ENCODE results near the gene GALM. TPM values are rescaled to one million over a fixed set of nuclear protein-coding genes. Genes with fewer than 3 reads are reported as not detected.

Gene GALM
- total RNA-seq, 1 donor from 2014 or later: 1.0 TPM

DNA sequence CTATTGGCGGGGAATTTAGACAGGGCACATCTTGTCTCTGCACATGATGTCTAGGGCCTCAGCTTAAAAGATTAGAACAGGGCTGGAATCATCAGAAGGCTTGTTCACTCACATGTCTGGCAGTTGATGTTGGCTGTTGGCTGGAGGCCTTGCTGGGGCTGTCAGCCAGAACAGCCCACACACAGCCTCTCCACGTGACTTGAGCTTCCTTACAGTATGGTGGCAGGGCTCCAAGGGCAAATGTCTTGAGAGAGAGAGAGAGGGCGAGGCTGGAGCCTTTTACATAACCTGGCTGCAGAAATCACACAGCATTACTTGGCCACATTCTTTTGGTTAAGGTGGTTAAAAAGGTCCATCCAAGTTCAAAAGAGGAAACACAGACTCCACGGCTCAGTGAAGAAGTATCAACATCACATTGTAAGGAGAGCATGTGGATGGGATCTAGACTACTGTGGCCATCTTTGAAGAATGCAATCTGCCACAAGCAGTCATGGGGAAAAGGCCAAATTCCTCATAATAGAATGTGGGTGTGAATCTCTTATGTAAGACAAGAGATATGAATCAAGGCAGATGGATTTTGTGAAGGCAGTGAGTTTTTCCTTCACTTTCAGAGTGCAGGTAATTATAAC is 54.8 kb downstream of the GALM start:
- Mint-ChIP-seq H3K27ac (ENCODE audit: unreplicated experiment) (no peak overlapping the region), H3K4me3 (ENCODE audit: unreplicated experiment) (no peak overlapping the region), H3K9me3 (ENCODE audit: unreplicated experiment) (no peaks in the 10 kb centered on the region), H3K4me1 (ENCODE audit: low read depth, unreplicated experiment) (peaks cover 2% of the 10 kb centered on the region), H3K36me3 (ENCODE audit: unreplicated experiment) (no peaks in the 10 kb centered on the region), H3K27me3 (ENCODE audit: unreplicated experiment) (no peaks in the 10 kb centered on the region)
- DNase-seq: no peak
- no peak for TF ChIP-seq CTCF (IDR thresholded peaks at IDR 0.05; ENCODE audit: partially characterized antibody, unreplicated experiment)

DNA sequence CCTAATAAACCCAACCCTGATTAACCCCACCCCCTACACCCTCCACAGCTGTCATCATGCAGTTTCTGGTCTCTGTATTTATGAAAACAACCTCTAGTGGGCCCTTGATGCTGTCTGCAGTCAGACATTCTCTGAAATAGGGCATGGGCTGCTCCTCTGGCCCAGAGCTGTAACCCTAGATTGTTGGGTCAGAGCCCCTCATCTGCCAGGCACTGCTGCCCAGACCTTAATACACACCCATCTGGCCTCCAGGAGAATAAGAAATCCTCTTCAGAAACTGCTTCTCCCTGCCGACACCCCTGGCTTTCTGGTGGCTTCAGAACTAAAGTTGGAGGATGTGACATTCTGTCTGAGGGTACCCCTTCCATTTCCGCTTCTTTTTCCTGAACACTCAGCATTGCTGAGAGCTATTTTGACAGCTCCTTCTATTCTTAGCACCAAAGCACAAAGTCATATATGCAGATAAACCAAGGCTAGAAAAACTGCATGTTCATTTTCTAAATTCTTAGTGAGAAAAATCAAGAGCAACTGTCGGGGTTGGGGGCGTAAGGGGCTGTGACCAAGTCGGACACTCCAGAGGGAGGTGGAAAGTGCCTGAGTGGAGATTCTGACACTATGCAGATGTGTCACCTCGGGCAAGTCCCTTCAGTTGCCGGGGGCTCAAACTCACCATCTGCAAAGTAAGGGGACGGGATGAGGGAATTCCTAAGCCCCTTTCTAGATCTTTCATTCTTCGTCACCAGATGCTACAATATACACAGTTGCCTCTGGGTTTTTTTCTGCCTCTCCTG is 56.6 kb downstream of the GALM start:
- no peaks in the 10 kb centered on the region for H3K27me3 Mint-ChIP-seq (ENCODE audit: unreplicated experiment)
- no peaks in the 10 kb centered on the region for H3K9me3 Mint-ChIP-seq (ENCODE audit: unreplicated experiment)
- H3K4me3 Mint-ChIP-seq (ENCODE audit: unreplicated experiment): no peak overlapping the region
- no peak overlapping the region for H3K27ac Mint-ChIP-seq (ENCODE audit: unreplicated experiment)
- no peak for TF ChIP-seq CTCF (IDR thresholded peaks at IDR 0.05; ENCODE audit: partially characterized antibody, unreplicated experiment)
- no peaks in the 10 kb centered on the region for H3K36me3 Mint-ChIP-seq (ENCODE audit: unreplicated experiment)
- DNase-seq: no peak
- H3K4me1 Mint-ChIP-seq (ENCODE audit: low read depth, unreplicated experiment): peaks cover 2% of the 10 kb centered on the region

DNA sequence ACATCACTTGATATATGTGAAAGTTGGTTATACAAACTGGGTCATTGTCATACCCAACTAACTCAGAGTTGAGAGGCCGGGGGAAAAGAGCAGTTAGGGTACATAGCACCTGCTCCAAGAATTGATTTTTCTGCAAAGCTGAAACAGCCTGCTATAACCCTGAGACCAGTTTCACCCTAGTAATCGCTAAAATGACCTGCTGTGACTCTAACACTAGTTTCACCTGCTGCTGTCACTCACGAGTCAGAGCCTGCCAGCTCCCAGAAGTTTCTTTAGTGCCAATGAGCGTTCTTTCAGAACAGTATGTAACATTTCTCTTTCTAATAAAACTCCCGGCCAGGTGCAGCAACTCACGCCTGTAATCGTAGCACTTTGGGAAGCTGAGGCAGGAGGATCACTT is 57.3 kb downstream of the GALM start:
- no peaks in the 10 kb centered on the region for H3K27me3 Mint-ChIP-seq (ENCODE audit: unreplicated experiment)
- no peak for DNase-seq
- H3K27ac Mint-ChIP-seq (ENCODE audit: unreplicated experiment): no peak overlapping the region
- H3K4me1 Mint-ChIP-seq (ENCODE audit: low read depth, unreplicated experiment): peaks cover 2% of the 10 kb centered on the region
- no peak for TF ChIP-seq CTCF (IDR thresholded peaks at IDR 0.05; ENCODE audit: partially characterized antibody, unreplicated experiment)
- no peaks in the 10 kb centered on the region for H3K9me3 Mint-ChIP-seq (ENCODE audit: unreplicated experiment)
- no peak overlapping the region for H3K4me3 Mint-ChIP-seq (ENCODE audit: unreplicated experiment)
- H3K36me3 Mint-ChIP-seq (ENCODE audit: unreplicated experiment): no peaks in the 10 kb centered on the region

GRCh38 chr2:38727661-38728060 is 61.7 kb downstream of the GALM start:
- DNase-seq: no peak

More at GRCh38 chr2:38727661-38728060, 61.7 kb downstream of the GALM start:
- Mint-ChIP-seq H3K36me3 (ENCODE audit: unreplicated experiment) (no peaks in the 10 kb centered on the region), H3K9me3 (ENCODE audit: unreplicated experiment) (peaks cover 2% of the 10 kb centered on the region), H3K27me3 (ENCODE audit: unreplicated experiment) (no peaks in the 10 kb centered on the region), H3K4me1 (ENCODE audit: low read depth, unreplicated experiment) (no peaks in the 10 kb centered on the region), H3K4me3 (ENCODE audit: unreplicated experiment) (no peak overlapping the region), H3K27ac (ENCODE audit: unreplicated experiment) (no peak overlapping the region)
- no peak for TF ChIP-seq CTCF (IDR thresholded peaks at IDR 0.05; ENCODE audit: partially characterized antibody, unreplicated experiment)
